Peyer's patch (tissue), 4 donors: ENCODE data around the gene HRH3. TPM values are rescaled to one million over a fixed set of nuclear protein-coding genes. Genes with fewer than 3 reads are reported as not detected.

ENCODE experiments used
- DNase-seq, 3 donors: peaks; one replicate each; pipeline ENCODE4 v3.0.0-alpha.2; 2017 to 2019
- H3K27ac ChIP-seq, 4 donors: fragments of 200-600 bp; sonication (generic); one replicate each; pipeline ENCODE4 v1.5.1; 2016 to 2019
- H3K27me3 ChIP-seq, 2 donors: fragments of 200-600 bp; sonication (generic); one replicate each; pipeline ENCODE4 v1.5.1; 2019
- H3K36me3 ChIP-seq, 3 donors: fragments of 200-600 bp; sonication (generic); one replicate each; pipeline ENCODE4 v1.5.1; 2016 to 2019
- H3K4me1 ChIP-seq, 4 donors: fragments of 200-600 bp; sonication (generic); one replicate each; pipeline ENCODE4 v1.5.1; 2016 to 2019
- H3K4me3 ChIP-seq, 4 donors: fragments of 200-600 bp; sonication (generic); 1 replicate in 3 of 4; 2 replicates in 1 of 4; pipeline ENCODE4 v1.5.1; 2016 to 2019; ENCODE audit warnings: mild to moderate bottlenecking in 1 of 4
- H3K9me3 ChIP-seq, 4 donors: fragments of 200-600 bp; sonication (generic); one replicate each; pipeline ENCODE4 v1.5.1; 2016 to 2019; ENCODE audit warnings: mild to moderate bottlenecking in 1 of 4
- CTCF ChIP-seq, 6 experiments: fragments of 450-650 bp in 4 of 6; fragments of 200-600 bp in 2 of 6; sonication (generic) in 1 of 6; IDR thresholded peaks; one replicate each; pipeline ENCODE4 v1.5.1; 2017 to 2019; ENCODE audit warnings: antibody characterized with exemption in 6 of 6, mild to moderate bottlenecking in 3 of 6, moderate library complexity in 1 of 6
- POLR2A ChIP-seq, 2 donors: fragments of 450-650 bp; IDR thresholded peaks; one replicate each; pipeline ENCODE4 v1.5.1; 2017; ENCODE audit warnings: antibody characterized with exemption in 2 of 2, mild to moderate bottlenecking in 2 of 2, moderate library complexity in 2 of 2
- total RNA-seq, 4 donors: library from RNA; depleted of rRNA; stranded (reverse); fragments of >200 nt; gene quantifications; one replicate each; pipeline ENCODE4 v1.1.0, GENCODE V29; 2016

HRH3 gene
- total RNA-seq, 4 donors from 2014 or later: 0.27 TPM; not detected in 3

DNA sequence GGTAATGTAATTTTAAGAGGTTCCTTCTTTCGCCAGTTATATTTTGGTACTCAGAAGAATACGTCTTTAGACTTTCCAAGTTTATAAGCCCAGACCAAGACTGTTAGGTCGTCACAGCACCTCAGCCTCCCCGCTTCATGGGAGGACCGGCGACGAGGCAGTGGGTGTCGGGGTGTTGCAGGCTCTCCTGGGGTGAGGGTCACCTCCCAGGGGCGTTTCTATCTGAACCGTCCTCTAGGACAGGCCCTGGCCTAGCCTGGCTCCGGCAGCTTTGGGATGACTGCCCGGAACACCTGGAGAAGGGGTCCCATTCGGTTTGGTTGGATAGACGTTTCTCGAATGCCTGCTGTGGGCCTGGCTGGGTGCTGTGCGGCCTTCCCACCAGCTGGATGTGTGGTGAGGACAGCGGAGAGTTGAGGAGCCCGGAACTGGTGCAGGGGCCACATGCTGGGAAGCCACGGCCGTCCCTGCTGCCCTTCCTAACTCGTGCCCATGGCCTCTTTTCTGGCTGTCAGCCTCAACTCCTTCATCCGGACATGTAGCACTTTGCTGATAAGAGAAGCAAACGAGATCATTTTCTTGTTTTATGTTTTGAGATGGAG, 19.3 kb upstream of the HRH3 start:
- no peaks in the 10 kb centered on the region for H3K27me3 ChIP-seq
- peak overlapping the region; percentile 82 to 94 (median 92) for H3K27ac ChIP-seq
- peak in 1 of 3 donors; percentile 64 for DNase-seq
- H3K4me1 ChIP-seq: peaks cover 0 to 47% (median 14%) of the 10 kb centered on the region in 4 donors
- no peaks in the 10 kb centered on the region for H3K36me3 ChIP-seq
- no peaks in the 10 kb centered on the region for H3K9me3 ChIP-seq
- H3K4me3 ChIP-seq: peak overlapping the region; percentile 82 to 98 (median 94)
- TF ChIP-seq POLR2A (IDR thresholded peaks at IDR 0.05): no peak
- no peak for TF ChIP-seq CTCF (IDR thresholded peaks at IDR 0.05)

- Histone ChIP-seq H3K4me1 (peaks cover 0 to 41% (median 14%) of the 10 kb centered on the region in 4 donors), H3K27me3 (no peaks in the 10 kb centered on the region)
- no peak for TF ChIP-seq POLR2A (IDR thresholded peaks at IDR 0.05)
- no peak for TF ChIP-seq CTCF (IDR thresholded peaks at IDR 0.05)
These were observed 18.6 kb upstream of the HRH3 start for GRCh38 chr20:62238569-62239277.

DNA sequence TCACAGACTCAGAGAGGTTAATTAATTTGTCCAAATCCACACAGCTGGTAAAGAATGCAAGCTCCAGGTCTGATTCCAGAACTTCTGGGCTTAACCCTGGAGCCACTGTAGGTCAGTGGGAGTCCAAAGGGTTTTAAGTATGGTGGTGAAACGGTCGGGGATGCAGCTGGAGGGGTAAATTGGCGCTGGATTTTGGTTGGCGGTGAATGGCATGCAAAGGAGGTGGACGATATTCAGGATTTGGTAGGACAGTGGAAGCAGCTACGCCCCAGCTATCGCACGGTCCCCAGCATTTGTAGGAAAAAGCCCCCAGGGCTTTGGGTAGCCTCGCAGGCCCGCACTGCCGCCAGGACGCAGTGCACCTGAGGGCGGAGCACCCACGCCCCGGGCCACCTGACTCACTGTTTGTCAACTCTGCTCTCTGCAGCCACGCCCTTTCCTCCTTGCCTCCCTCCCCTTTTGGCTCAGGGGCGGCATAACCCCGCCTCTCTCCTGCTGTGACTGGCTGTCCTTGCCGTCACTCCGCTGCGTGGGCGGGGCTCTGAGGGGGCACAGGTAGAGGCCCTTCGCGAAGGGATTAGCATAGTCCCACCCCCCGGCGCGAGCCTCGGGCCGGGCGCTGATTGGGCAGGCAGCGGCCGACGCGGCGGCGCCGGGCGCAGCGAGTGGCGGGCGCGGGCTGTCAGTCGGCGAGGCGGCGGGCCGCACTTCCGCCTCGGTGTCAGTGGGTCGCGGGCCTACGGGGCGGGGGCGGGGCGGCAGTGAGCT, 17.9 kb upstream of the HRH3 start, which contains the start of gene OSBPL2:
TSS of gene OSBPL2 (plus strand) at position 721 of the 768 bp plus-strand sequence. CDS start 17,664 bp downstream, outside the sequence.
- Histone ChIP-seq H3K27ac (peak within 1 kb of the TSS; percentile 82 to 94 (median 92)), H3K36me3 (no peaks in the 10 kb centered on the region), H3K4me1 (peaks cover 0 to 35% (median 14%) of the 10 kb centered on the region in 4 donors), H3K9me3 (no peaks in the 10 kb centered on the region), H3K4me3 (peak within 1 kb of the TSS; percentile 82 to 98 (median 94)), H3K27me3 (no peaks in the 10 kb centered on the region)
- peak; percentile 100 for DNase-seq
- TF ChIP-seq CTCF (IDR thresholded peaks at IDR 0.05): peak in 1 of 6 experiments; percentile 5
- peak; percentile 29 to 60 for TF ChIP-seq POLR2A (IDR thresholded peaks at IDR 0.05)

More at GRCh38 chr20:62238569-62239277, 18.6 kb upstream of the HRH3 start:
- H3K36me3 ChIP-seq: no peaks in the 10 kb centered on the region
- peak overlapping the region; percentile 82 to 98 (median 94) for H3K4me3 ChIP-seq
- peak; percentile 34 to 70 (median 57) for DNase-seq
- no peaks in the 10 kb centered on the region for H3K9me3 ChIP-seq
- peak overlapping the region; percentile 82 to 94 (median 92) for H3K27ac ChIP-seq

GRCh38 chr20:62237514-62237800, 17.4 kb upstream of the HRH3 start:
- Histone ChIP-seq H3K4me3 (peak overlapping the region in 1 of 4 donors; percentile 44), H3K4me1 (peaks cover 0 to 35% (median 14%) of the 10 kb centered on the region in 4 donors), H3K36me3 (no peaks in the 10 kb centered on the region), H3K27ac (peak overlapping the region; percentile 35 to 71 (median 52)), H3K27me3 (no peaks in the 10 kb centered on the region), H3K9me3 (no peaks in the 10 kb centered on the region)
- no peak for DNase-seq
- no peak for TF ChIP-seq CTCF (IDR thresholded peaks at IDR 0.05)
- TF ChIP-seq POLR2A (IDR thresholded peaks at IDR 0.05): no peak

- TF ChIP-seq CTCF (IDR thresholded peaks at IDR 0.05) (no peak), POLR2A (IDR thresholded peaks at IDR 0.05) (no peak)
- Histone ChIP-seq H3K36me3 (no peaks in the 10 kb centered on the region), H3K4me1 (peaks cover 0 to 31% (median 14%) of the 10 kb centered on the region in 4 donors), H3K27ac (peak overlapping the region in 1 of 4 donors; percentile 71), H3K4me3 (no peak overlapping the region), H3K27me3 (no peaks in the 10 kb centered on the region), H3K9me3 (no peaks in the 10 kb centered on the region)
- no peak for DNase-seq
These were observed 16.9 kb upstream of the HRH3 start for GRCh38 chr20:62236766-62237513.
